Lung (tissue), 10 donors: ENCODE data around the gene PDE4DIP. TPM values are rescaled to one million over a fixed set of nuclear protein-coding genes. Genes with fewer than 3 reads are reported as not detected.
"Not testable (repeated sequence)": the region's sequence is repeated elsewhere in the genome, so short reads cannot be mapped to it uniquely, and the experiment has no call there.

Experiments
- ATAC-seq: fragments of 200-7000 bp; cut with Tn5 transposase; one replicate; pipeline ENCODE4 v1.9.1; 2020; ENCODE audit warnings: moderate number of reproducible peaks; ENCODE audit not compliant: insufficient read depth, low FRiP score
- DNase-seq, 3 donors: peaks; one replicate each; pipeline ENCODE4 v3.0.0-alpha.2; 2013 to 2017
- H3K27ac ChIP-seq, 2 donors: one replicate each; pipeline ENCODE4 v1.5.1; 2013; ENCODE audit warnings: mild to moderate bottlenecking in 2 of 2, moderate library complexity in 2 of 2, control low read depth in 1 of 2, inconsistent platforms in 1 of 2, low read depth in 1 of 2, low read length in 1 of 2
- H3K27me3 ChIP-seq, 3 donors: one replicate each; pipeline ENCODE4 v1.5.1; 2013; ENCODE audit warnings: low read length in 2 of 3; ENCODE audit not compliant: control insufficient read depth in 3 of 3, insufficient read depth in 3 of 3
- H3K36me3 ChIP-seq, 4 donors: one replicate each; pipeline ENCODE4 v1.5.1; 2013; ENCODE audit warnings: low read length in 4 of 4, mild to moderate bottlenecking in 1 of 4, moderate library complexity in 1 of 4; ENCODE audit not compliant: control insufficient read depth in 4 of 4, insufficient read depth in 4 of 4
- H3K4me1 ChIP-seq, 5 donors: one replicate each; pipeline ENCODE4 v1.5.1; 2013; ENCODE audit warnings: low read length in 5 of 5, mild to moderate bottlenecking in 2 of 5, moderate library complexity in 1 of 5; ENCODE audit not compliant: control insufficient read depth in 5 of 5, insufficient read depth in 5 of 5
- H3K4me3 ChIP-seq: one replicate; pipeline ENCODE4 v1.5.1; 2013; ENCODE audit warnings: mild to moderate bottlenecking, control low read depth, moderate library complexity
- H3K9ac ChIP-seq, 2 donors: one replicate each; pipeline ENCODE4 v1.5.1; 2013; ENCODE audit warnings: low read length in 2 of 2, control low read depth in 1 of 2; ENCODE audit not compliant: insufficient read depth in 1 of 2
- H3K9me3 ChIP-seq, 4 donors: one replicate each; pipeline ENCODE4 v1.5.1; 2013; ENCODE audit warnings: low read length in 3 of 4, mild to moderate bottlenecking in 1 of 4, moderate library complexity in 1 of 4; ENCODE audit not compliant: control insufficient read depth in 4 of 4, insufficient read depth in 3 of 4
- WGBS, 2 donors: extraction: QIAGEN DNeasy Blood & Tissue Kit; methylation state at CpG; one replicate each; pipeline ENCODE4 v1.1.7; 2013; 5-methylcytosine and 5-hydroxymethylcytosine counted together
- polyA plus RNA-seq, 2 donors: library from polyadenylated mRNA; stranded (reverse); fragments of 200-250 nt; gene quantifications; one replicate each; pipeline ENCODE4 v1.2.1, GENCODE V29; 2013
- total RNA-seq, 2 donors: library from RNA; depleted of rRNA in 1 of 2; stranded (reverse); fragments of >200 nt in 1 of 2; gene quantifications; one replicate each; pipeline ENCODE4 v1.2.1, GENCODE V29; 2014 to 2021
- donor health status: Bipolar disorder and iron deficiency.
- donor health status: healthy.
- donor health status: DM: yes; HTN: yes; CAD: no.

Gene PDE4DIP
- total and polyA plus RNA-seq, 4 donors = 32.5 to 146 (median 65.0) TPM

- DNase-seq, H3K27ac ChIP-seq, H3K4me1 ChIP-seq, H3K9ac ChIP-seq, ATAC-seq, H3K4me3 ChIP-seq, H3K9me3 ChIP-seq, H3K27me3 ChIP-seq: not testable (repeated sequence)
- H3K36me3 ChIP-seq = peaks cover 3 to 17% (median 16%) of the 10 kb centered on the region in 4 donors
- WGBS, 2 donors = 73 to 86% methylated on average over 1 of the region's 1 CpG
Measured at GRCh38 chr1:148977785-148978184, 133.6 kb downstream of the PDE4DIP start.

GRCh38 chr1:148989378-148989777 is 145.2 kb downstream of the PDE4DIP start:
- not testable (repeated sequence) for H3K9ac ChIP-seq, ATAC-seq, H3K9me3 ChIP-seq, DNase-seq, H3K4me3 ChIP-seq, H3K27me3 ChIP-seq, H3K4me1 ChIP-seq, H3K36me3 ChIP-seq
- H3K27ac ChIP-seq = peak overlapping the region in 1 of 2 donors; percentile 45
- 75 to 78% methylated on average over 3 of the region's 3 CpGs for WGBS, 2 donors

DNA sequence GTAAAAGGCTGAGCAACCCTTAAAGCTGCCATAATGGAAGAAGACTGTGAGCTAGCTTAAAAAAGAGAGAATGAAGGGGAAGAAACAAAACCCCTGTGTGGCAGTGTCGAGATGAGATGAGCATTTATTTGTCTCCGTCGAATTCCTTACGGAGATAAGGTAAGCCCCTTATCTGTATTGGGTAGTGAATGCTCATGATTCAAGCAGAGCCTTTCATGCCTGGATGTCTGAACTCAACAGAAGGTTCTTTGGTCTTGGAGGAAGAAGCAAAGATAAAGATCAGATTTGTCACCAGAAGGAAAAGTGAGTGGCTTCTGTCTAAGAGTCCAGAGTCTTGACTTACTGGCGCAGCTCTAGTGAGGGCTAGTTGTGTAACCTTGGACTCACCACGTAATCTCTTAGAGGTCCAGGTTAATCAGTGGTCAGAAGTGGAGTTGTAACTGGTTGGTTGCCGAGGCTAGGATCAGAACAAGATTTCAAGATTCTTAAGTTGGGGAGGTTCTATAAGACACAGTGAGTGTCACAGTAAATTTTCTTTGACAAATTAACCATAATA is 146.1 kb downstream of the PDE4DIP start:
- H3K27ac ChIP-seq, DNase-seq, H3K4me1 ChIP-seq, H3K36me3 ChIP-seq, H3K9ac ChIP-seq, H3K27me3 ChIP-seq, H3K4me3 ChIP-seq, H3K9me3 ChIP-seq, ATAC-seq: not testable (repeated sequence)
- WGBS, 2 donors = 68 to 75% methylated on average over 5 of the region's 7 CpGs

GRCh38 chr1:148991818-148992217 is 147.6 kb downstream of the PDE4DIP start:
- not testable (repeated sequence) for H3K27me3 ChIP-seq, H3K27ac ChIP-seq, H3K36me3 ChIP-seq, DNase-seq, H3K4me1 ChIP-seq, H3K9ac ChIP-seq, H3K4me3 ChIP-seq, ATAC-seq, H3K9me3 ChIP-seq
- 86 to 97% methylated on average over 1 of the region's 2 CpGs for WGBS, 2 donors

DNA sequence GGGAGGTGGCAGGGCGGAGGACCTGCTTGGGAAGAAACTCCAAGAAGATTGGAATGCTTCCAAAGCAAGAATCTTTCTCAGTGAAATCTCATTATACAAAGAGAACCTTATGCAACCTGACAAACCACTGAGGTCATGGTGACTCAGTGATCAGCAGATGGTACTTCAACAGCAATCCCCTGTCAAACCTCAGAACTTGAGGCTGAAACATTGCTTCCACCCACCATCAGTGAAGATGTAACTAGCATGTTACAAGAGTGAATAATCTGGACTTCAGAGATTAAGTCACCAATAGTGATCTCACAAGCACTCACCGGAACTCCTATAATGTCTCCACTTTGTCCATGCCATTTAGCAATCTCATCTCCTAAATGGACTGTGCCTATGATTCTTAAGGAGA is 148.1 kb downstream of the PDE4DIP start:
- H3K27ac ChIP-seq, H3K9me3 ChIP-seq, H3K36me3 ChIP-seq, H3K4me3 ChIP-seq, H3K27me3 ChIP-seq, DNase-seq, H3K9ac ChIP-seq, H3K4me1 ChIP-seq: not testable (repeated sequence)
- peak; percentile 62 for ATAC-seq
- 71 to 90% methylated on average over 1 of the region's 2 CpGs for WGBS, 2 donors

DNA sequence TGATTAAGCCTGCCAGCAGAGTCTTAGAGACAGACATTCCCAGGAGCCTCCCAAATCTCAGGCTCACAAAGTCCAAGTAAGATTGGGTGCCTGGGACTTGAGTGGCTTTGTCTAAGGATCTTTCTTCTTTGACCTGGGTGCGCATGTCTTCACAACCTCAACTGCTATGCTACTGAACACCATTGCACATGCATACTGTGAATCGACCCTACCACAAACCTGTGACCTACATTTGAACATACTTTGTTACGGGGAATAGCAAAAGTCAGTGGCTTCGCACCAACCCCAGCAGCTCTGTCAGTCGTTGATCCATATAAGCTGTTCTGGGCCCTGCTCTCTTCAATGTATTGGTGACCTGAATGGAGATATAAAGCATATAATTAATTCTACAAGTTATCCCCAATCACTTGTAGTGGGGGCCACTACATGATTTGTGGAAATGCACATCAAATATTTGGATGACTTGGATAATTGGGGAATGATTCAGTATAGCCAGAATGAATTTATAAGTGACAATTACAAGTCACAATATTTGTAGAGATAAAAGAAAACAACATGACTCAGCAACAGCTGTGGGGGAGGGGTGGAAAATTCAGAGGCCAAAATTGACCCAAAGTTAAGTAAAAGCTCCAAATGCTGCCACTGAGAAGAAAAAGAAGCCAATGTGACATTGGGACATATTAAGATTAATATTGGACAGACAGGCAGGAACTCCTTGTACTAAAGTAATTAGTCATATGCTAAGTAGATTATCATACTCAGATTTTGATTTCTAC is 152.4 kb downstream of the PDE4DIP start:
- H3K27me3 ChIP-seq, ATAC-seq, H3K9ac ChIP-seq, H3K9me3 ChIP-seq, H3K4me1 ChIP-seq, H3K4me3 ChIP-seq, H3K36me3 ChIP-seq: not testable (repeated sequence)
- DNase-seq = peak in 1 of 3 donors; percentile 0
- 95% methylated on average over 4 of the region's 5 CpGs for WGBS, 2 donors
- H3K27ac ChIP-seq = peak overlapping the region in 1 of 2 donors; percentile 16

DNA sequence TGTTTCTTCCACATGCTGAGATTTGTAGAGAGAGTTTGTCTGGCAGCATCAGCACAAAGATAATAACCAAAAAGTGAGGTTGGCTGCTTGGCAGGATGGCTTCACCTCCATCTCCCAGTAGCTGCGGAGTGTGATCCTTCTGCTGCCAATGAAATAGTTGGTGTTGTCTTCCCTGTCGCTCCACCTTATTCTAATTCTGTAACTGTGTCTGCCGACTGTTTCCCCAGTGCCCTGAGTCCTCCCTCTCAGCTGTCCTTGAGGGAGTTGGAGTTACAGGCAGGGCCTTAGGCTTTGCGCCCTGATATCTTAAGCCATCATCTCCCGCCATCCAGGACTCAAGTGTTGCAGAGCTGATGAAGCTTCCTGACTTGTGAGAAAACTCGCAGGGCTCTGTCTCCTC is 153.2 kb downstream of the PDE4DIP start:
- not testable (repeated sequence) for DNase-seq, H3K4me3 ChIP-seq, H3K36me3 ChIP-seq, ATAC-seq, H3K4me1 ChIP-seq, H3K9ac ChIP-seq, H3K9me3 ChIP-seq, H3K27me3 ChIP-seq
- WGBS, 2 donors = 84 to 89% methylated on average over 2 of the region's 6 CpGs
- H3K27ac ChIP-seq = peak overlapping the region in 1 of 2 donors; percentile 45

GRCh38 chr1:149002664-149003063 is 158.4 kb downstream of the PDE4DIP start:
- not testable (repeated sequence) for H3K9ac ChIP-seq, H3K4me1 ChIP-seq, H3K4me3 ChIP-seq, H3K9me3 ChIP-seq, H3K36me3 ChIP-seq, H3K27ac ChIP-seq, DNase-seq, H3K27me3 ChIP-seq, ATAC-seq
- WGBS, 2 donors = 58 to 90% methylated on average over 2 of the region's 8 CpGs
